Suprapubic skin (tissue), 4 donors: ENCODE measurements around the gene LGALS1. TPM values are rescaled to one million over a fixed set of nuclear protein-coding genes. Genes with fewer than 3 reads are reported as not detected.

Experiments
- DNase-seq, 2 donors: peaks; one replicate each; pipeline ENCODE4 v3.0.0-alpha.2; 2019; ENCODE audit warnings: low spot score in 2 of 2
- H3K27ac ChIP-seq: fragments of 200-600 bp; sonication (generic); one replicate; pipeline ENCODE4 v1.5.1; 2019
- H3K27me3 ChIP-seq: fragments of 200-600 bp; sonication (generic); one replicate; pipeline ENCODE4 v1.5.1; 2019
- H3K36me3 ChIP-seq: fragments of 200-600 bp; sonication (generic); one replicate; pipeline ENCODE4 v1.5.1; 2019
- H3K4me1 ChIP-seq: fragments of 200-600 bp; sonication (generic); one replicate; pipeline ENCODE4 v1.5.1; 2019
- H3K4me3 ChIP-seq: fragments of 200-600 bp; sonication (generic); one replicate; pipeline ENCODE4 v1.5.1; 2019; ENCODE audit warnings: mild to moderate bottlenecking
- H3K9me3 ChIP-seq: fragments of 200-600 bp; sonication (generic); one replicate; pipeline ENCODE4 v1.5.1; 2019
- EP300 ChIP-seq: sonication (generic); formaldehyde crosslinking; IDR thresholded peaks from one replicate; pipeline ENCODE4 v1.6.1; 2017; ENCODE audit warnings: antibody characterized with exemption
- POLR2A ChIP-seq, 2 donors: fragments of 450-650 bp; IDR thresholded peaks; one replicate each; pipeline ENCODE4 v1.6.1; 2017; ENCODE audit warnings: antibody characterized with exemption in 2 of 2, mild to moderate bottlenecking in 2 of 2, moderate library complexity in 2 of 2
- POLR2AphosphoS5 ChIP-seq, 3 donors: sonication (generic); formaldehyde crosslinking; IDR thresholded peaks; one replicate each; pipeline ENCODE4 v1.6.1; 2017; ENCODE audit warnings: antibody characterized with exemption in 3 of 3
- WGBS: methylation state at CpG from one replicate; pipeline ENCODE4 v1.1.5; 2018; 5-methylcytosine and 5-hydroxymethylcytosine counted together
- total RNA-seq, 4 donors: library from RNA; depleted of rRNA; stranded (reverse); fragments of >200 nt; gene quantifications; one replicate each; pipeline ENCODE4 v1.1.0, GENCODE V29; 2016
- TF ChIP-seq, protein P1 (sequence below), 2 donors: fragments of 200-600 bp in 1 of 2; fragments of 450-650 bp in 1 of 2; sonication (generic) in 1 of 2; IDR thresholded peaks; one replicate each; pipeline ENCODE4 v1.5.1; 2016 to 2019; ENCODE audit warnings: antibody characterized with exemption in 2 of 2, mild to moderate bottlenecking in 1 of 2, moderate library complexity in 1 of 2

The LGALS1 gene
- total RNA-seq, 4 donors from 2014 or later: 138 to 277 (median 207) TPM

DNA sequence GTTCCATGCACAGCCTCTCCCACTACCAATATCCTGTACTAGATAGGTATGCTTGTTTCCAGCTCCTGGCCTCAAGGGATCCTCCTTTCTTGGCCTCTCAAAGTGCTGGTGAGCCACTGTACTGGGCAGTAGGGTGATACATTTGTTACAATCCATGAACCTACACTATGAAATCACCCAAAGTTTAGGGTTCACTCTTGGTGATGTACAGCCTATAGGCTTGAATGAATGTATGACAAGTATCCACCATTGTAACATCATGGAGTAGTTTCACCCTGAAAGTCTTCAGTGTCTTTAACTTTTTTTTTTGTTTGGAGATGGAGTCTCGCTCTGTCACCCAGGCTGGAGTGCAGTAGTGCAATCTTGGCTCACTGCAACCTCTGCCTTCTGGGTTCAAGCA, 53.2 kb downstream of the LGALS1 start:
- H3K9me3 ChIP-seq: no peaks in the 10 kb centered on the region
- 100% methylated on average over 1 of the region's 1 CpG for WGBS
- peaks cover 6% of the 10 kb centered on the region for H3K4me1 ChIP-seq
- no peak for DNase-seq
- TF ChIP-seq POLR2AphosphoS5 (IDR thresholded peaks at IDR 0.05) (no peak), POLR2A (IDR thresholded peaks at IDR 0.05) (no peak), EP300 (no peak)
- TF ChIP-seq, protein P1, sequence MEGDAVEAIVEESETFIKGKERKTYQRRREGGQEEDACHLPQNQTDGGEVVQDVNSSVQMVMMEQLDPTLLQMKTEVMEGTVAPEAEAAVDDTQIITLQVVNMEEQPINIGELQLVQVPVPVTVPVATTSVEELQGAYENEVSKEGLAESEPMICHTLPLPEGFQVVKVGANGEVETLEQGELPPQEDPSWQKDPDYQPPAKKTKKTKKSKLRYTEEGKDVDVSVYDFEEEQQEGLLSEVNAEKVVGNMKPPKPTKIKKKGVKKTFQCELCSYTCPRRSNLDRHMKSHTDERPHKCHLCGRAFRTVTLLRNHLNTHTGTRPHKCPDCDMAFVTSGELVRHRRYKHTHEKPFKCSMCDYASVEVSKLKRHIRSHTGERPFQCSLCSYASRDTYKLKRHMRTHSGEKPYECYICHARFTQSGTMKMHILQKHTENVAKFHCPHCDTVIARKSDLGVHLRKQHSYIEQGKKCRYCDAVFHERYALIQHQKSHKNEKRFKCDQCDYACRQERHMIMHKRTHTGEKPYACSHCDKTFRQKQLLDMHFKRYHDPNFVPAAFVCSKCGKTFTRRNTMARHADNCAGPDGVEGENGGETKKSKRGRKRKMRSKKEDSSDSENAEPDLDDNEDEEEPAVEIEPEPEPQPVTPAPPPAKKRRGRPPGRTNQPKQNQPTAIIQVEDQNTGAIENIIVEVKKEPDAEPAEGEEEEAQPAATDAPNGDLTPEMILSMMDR (IDR thresholded peaks at IDR 0.05): no peak
- H3K36me3 ChIP-seq: peaks cover 3% of the 10 kb centered on the region
- H3K27me3 ChIP-seq: no peaks in the 10 kb centered on the region
- H3K27ac ChIP-seq: no peak overlapping the region
- H3K4me3 ChIP-seq: no peak overlapping the region

Other genes starting within 250 kb of the LGALS1 start
- gene ELFN2, start 248.2 kb upstream of the LGALS1 start, total RNA-seq: under 1 TPM; 0.10 to 0.59 (median 0.31) TPM
- gene MFNG, start 189.3 kb upstream of the LGALS1 start, total RNA-seq: 1 to 10 TPM; 3.5 to 8.6 (median 4.9) TPM
- gene CARD10, start 156.2 kb upstream of the LGALS1 start, total RNA-seq: 10 to 100 TPM; 12.2 to 17.3 (median 14.8) TPM
- gene CDC42EP1, start 115.2 kb upstream of the LGALS1 start, total RNA-seq: 10 to 100 TPM; 32.1 to 93.7 (median 80.9) TPM
- gene LGALS2, start 95.5 kb upstream of the LGALS1 start, total RNA-seq: not detected
- 100 to 1,000 TPM in 1 of 4 donors, 10 to 100 TPM in 3; 52.8 to 124 (median 65.3) TPM for gene GGA1, start 66.8 kb upstream of the LGALS1 start, total RNA-seq
- 10 to 100 TPM; 57.1 to 60.7 (median 57.7) TPM for gene SH3BP1, start 36.0 kb upstream of the LGALS1 start, total RNA-seq
- gene PDXP, start 16.9 kb upstream of the LGALS1 start, total RNA-seq: 1 to 10 TPM; 4.2 to 6.1 (median 4.9) TPM
- 10 to 100 TPM; 29.2 to 49.8 (median 40.7) TPM for gene NOL12, start 10.7 kb downstream of the LGALS1 start, total RNA-seq
- 10 to 100 TPM; 58.6 to 71.6 (median 64.3) TPM for gene TRIOBP, start 21.4 kb downstream of the LGALS1 start, total RNA-seq
- gene GCAT, start 132.3 kb downstream of the LGALS1 start, total RNA-seq: 10 to 100 TPM; 11.3 to 34.5 (median 20.1) TPM
- gene GALR3, start 147.7 kb downstream of the LGALS1 start, total RNA-seq: not detected
- 10 to 100 TPM; 22.7 to 38.6 (median 32.7) TPM for gene ANKRD54, start 168.7 kb downstream of the LGALS1 start, total RNA-seq
- gene EIF3L, start 173.8 kb downstream of the LGALS1 start, total RNA-seq: 100 to 1,000 TPM; 379 to 589 (median 576) TPM
- 100 to 1,000 TPM; 125 to 157 (median 131) TPM for gene MICALL1, start 230.7 kb downstream of the LGALS1 start, total RNA-seq